ENCODE data around the gene ZNF821. TPM values are rescaled to one million over a fixed set of nuclear protein-coding genes. Genes with fewer than 3 reads are reported as not detected.
"Not testable (repeated sequence)": the region's sequence is repeated elsewhere in the genome, so short reads cannot be mapped to it uniquely, and the experiment has no call there.

Gene ZNF821
- total RNA-seq, 1 donor from 2014 or later: 17.6 TPM

DNA sequence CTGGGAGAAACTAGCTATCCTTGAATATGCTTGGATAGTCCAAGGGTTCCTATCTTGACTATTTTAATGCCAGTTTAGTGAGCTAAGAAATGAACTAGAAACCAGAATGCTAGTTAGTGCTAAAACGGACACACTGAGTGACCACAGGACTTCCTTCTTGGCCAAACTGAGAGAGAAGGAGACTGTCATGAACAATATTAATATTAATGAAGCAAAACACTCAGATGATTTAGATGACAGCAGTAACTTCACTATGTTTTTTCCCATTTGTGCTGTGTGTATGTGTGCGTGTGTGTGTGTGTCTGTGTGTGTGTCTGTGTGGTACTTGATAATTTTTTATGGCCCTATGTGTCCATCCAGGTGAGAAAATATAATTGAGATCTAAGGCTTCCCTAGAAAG, 40.4 kb downstream of the ZNF821 start:
- DNase-seq (ENCODE audit: low read depth): no peak

DNA sequence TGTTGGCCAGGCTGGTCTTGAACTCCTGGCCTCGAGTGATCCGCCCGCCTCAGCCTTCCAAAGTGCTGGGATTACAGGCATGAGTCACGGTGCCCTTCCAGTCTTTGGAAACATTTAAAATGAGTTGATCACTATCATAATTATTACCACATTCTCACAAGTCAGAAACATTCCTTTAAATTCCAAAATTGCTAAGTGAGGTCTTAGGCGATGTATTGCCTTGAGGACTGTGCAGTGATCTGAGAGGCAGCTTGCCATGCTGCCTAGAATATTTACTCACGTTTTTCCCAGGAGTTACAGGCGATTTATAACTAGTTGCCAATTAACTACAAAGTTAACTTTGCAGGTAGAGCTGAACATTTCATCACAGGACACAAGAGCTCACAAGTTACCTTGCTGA, 43.9 kb downstream of the ZNF821 start:
- no peak for DNase-seq (ENCODE audit: low read depth)
- TF ChIP-seq, protein P1, sequence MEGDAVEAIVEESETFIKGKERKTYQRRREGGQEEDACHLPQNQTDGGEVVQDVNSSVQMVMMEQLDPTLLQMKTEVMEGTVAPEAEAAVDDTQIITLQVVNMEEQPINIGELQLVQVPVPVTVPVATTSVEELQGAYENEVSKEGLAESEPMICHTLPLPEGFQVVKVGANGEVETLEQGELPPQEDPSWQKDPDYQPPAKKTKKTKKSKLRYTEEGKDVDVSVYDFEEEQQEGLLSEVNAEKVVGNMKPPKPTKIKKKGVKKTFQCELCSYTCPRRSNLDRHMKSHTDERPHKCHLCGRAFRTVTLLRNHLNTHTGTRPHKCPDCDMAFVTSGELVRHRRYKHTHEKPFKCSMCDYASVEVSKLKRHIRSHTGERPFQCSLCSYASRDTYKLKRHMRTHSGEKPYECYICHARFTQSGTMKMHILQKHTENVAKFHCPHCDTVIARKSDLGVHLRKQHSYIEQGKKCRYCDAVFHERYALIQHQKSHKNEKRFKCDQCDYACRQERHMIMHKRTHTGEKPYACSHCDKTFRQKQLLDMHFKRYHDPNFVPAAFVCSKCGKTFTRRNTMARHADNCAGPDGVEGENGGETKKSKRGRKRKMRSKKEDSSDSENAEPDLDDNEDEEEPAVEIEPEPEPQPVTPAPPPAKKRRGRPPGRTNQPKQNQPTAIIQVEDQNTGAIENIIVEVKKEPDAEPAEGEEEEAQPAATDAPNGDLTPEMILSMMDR (conservative IDR thresholded peaks at IDR 0.05; ENCODE audit: low read depth, low read length): no peak
- no peak overlapping the region for H3K4me3 ChIP-seq (ENCODE audit: low read depth, low read length)

More for the DNA sequence above, 40.4 kb downstream of the ZNF821 start:
- TF ChIP-seq, protein P1 (conservative IDR thresholded peaks at IDR 0.05; ENCODE audit: low read depth, low read length): no peak
- no peak overlapping the region for H3K4me3 ChIP-seq (ENCODE audit: low read depth, low read length)

DNA sequence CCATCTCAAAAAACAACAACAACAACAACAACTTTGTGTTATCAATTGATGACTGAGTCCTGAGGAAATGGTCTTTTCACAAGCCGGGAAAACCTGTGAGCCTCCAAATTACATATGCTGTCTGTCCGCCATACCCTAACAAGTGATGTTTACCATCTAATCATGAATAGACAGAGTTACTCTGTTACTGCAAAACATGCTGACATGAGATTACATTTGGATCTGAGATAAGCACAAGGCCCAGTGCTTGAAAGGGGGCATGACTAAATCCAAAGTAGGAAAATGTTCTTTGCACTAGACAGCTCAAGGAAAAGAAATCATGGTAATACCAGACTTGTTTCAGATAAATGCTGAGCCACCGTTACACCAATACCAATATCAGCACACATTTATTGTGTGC, 46.8 kb downstream of the ZNF821 start:
- no peak overlapping the region for H3K4me3 ChIP-seq (ENCODE audit: low read depth, low read length)
- TF ChIP-seq, protein P1 (conservative IDR thresholded peaks at IDR 0.05; ENCODE audit: low read depth, low read length): no peak
- no peak for DNase-seq (ENCODE audit: low read depth)

DNA sequence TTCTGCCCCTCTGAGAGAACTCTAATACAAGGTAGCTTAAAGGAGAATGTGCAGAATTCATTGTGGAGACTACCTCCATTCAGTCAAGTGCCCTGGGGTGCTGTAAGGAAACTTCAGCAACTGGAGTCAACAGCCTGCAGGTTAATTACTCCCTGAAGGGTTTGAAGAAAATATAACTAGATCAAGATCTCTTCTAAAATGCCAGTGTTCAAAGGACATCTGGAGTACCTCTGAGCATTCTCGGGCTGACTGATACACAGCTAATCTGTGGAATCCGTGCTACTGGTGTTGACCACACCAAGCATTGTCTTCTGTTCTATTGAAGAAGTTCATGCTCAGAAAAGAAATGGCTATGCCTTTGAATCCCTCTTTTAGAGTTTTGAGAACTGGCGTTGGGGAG, 49.7 kb downstream of the ZNF821 start:
- TF ChIP-seq, protein P1 (conservative IDR thresholded peaks at IDR 0.05; ENCODE audit: low read depth, low read length): no peak
- no peak overlapping the region for H3K4me3 ChIP-seq (ENCODE audit: low read depth, low read length)
- no peak for DNase-seq (ENCODE audit: low read depth)

DNA sequence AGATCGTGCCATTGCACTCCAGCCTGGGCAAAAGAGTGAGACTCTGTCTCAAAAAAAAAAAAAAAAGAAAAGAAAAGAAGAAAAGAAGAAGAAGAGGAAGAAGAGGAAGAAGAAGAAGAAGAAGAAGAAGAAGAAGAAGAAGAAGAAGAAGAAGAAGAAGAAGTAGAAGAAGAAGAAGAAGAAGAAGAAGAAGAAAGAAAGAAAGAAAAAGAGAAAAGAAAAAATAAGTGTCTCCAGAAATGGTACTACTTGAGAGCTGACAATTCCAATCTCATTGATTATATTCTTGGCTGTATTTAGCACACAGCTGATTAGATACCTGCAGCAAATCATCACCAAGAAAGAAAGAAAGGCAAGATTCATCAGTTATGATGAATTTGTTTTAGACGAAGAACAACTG, 51.9 kb downstream of the ZNF821 start:
- DNase-seq (ENCODE audit: low read depth); H3K4me3 ChIP-seq (ENCODE audit: low read depth, low read length): not testable (repeated sequence)

DNA sequence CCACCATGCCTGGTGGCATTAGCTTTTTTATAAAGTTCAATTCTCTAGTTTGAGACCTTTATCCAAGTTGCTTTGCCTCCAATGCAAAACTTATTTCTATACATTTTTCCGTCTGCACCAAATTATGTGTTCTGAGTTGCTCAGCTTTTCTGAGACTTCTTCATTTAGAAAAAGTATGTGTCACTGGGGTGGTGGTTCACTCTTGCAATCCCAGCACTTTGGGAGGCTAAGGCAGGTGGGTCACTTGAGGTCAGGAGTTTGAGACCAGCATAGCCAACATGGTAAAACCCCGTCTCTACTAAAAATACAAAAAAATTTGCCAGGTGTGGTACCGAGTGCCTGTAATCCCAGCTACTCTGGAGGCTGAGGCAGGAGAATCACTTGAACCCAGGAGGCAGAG, 52.3 kb downstream of the ZNF821 start:
- not testable (repeated sequence) for H3K4me3 ChIP-seq (ENCODE audit: low read depth, low read length); DNase-seq (ENCODE audit: low read depth)

DNA sequence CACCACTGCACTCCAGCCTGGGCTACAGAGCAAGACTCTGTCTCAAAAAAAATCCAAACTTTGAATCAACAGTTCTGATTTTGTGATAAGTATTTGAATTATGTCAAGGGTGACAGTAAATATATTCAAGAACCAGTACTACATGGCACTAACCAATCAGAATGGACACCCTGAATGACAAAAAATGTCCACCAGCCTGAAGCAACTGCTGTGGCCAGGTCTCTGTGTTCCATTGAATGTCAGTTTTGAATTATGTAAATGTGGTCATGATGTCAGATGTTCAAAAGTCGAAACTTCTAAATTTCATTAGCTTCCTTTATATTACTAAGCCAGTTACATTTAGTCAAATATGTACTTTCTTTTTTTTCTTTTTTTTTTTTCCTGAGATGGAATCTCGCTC, 53.6 kb downstream of the ZNF821 start:
- TF ChIP-seq, protein P1 (conservative IDR thresholded peaks at IDR 0.05; ENCODE audit: low read depth, low read length): no peak
- H3K4me3 ChIP-seq (ENCODE audit: low read depth, low read length): no peak overlapping the region
- DNase-seq (ENCODE audit: low read depth): no peak

DNA sequence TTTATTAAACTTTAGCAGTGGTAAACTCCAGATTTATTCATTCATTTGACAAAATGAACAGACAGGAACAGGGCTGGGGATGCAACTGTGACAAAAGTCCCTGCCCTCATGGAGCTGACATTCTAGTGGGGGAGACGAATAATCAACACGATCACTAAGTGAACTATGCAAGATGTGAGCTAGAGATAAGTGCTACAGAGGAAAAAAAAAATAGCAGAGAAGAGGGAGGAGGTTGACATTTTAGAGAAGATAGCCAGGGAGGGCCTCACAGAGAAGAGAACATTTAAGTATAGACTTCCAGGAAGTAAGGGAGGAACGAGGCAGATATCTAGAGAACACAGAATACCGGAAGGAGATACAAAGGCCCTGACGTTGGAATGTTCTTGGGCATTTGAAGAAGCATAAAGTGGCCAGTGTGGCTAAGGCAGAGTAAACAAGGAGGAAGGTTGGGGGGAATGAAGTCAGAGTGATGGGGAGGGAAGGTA, 57.4 kb downstream of the ZNF821 start:
- DNase-seq (ENCODE audit: low read depth): no peak
- H3K4me3 ChIP-seq (ENCODE audit: low read depth, low read length): no peak overlapping the region
- TF ChIP-seq, protein P1 (conservative IDR thresholded peaks at IDR 0.05; ENCODE audit: low read depth, low read length): no peak

DNA sequence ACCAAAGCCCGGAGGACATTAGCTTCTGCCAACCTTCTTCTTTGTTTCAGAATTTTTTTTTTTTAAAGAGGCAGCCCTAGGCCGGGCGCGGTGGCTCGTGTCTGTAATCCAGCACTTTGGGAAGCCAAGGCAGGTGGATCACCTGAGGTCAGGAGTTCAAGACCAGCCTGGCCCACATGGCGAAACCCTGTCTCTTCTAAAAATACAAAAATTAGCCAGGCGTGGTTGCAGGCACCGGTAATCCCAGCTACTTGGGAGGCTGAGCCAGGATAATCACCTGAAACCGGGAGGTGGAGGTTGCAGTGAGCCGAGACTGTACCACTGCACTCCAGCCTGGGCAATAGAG, 66.9 kb downstream of the ZNF821 start:
- not testable (repeated sequence) for H3K4me3 ChIP-seq (ENCODE audit: low read depth, low read length); DNase-seq (ENCODE audit: low read depth)
